H9 (cell line): ENCODE data around the gene AK5. TPM values are rescaled to one million over a fixed set of nuclear protein-coding genes. Genes with fewer than 3 reads are reported as not detected.

Source experiments
- DNase-seq: peaks from one replicate; pipeline ENCODE4 v3.0.0-alpha.2; 2017
- H2AFZ ChIP-seq: one replicate; pipeline ENCODE4 v1.6.1; 2013; ENCODE audit warnings: mild to moderate bottlenecking, low read length, control low read depth, moderate library complexity
- H2AK5ac ChIP-seq: 2 replicates; pipeline ENCODE4 v1.6.1; 2013; ENCODE audit warnings: low read length, control low read depth, mixed read lengths; ENCODE audit not compliant: insufficient read length
- H2BK120ac ChIP-seq: one replicate; pipeline ENCODE4 v1.6.1; 2013; ENCODE audit warnings: low read depth, mild to moderate bottlenecking, low read length, control low read depth, inconsistent platforms; ENCODE audit not compliant: poor library complexity, severe bottlenecking
- H2BK12ac ChIP-seq: 2 replicates; pipeline ENCODE4 v1.6.1; 2013; ENCODE audit warnings: low read length, control low read depth, mixed read lengths, low read depth; ENCODE audit not compliant: insufficient read length
- H2BK15ac ChIP-seq: 2 replicates; pipeline ENCODE4 v1.6.1; 2013; ENCODE audit warnings: low read depth, low read length, control low read depth
- H2BK20ac ChIP-seq: one replicate; pipeline ENCODE4 v1.6.1; 2013; ENCODE audit warnings: low read depth, mild to moderate bottlenecking, low read length, control low read depth, inconsistent platforms; ENCODE audit not compliant: poor library complexity, severe bottlenecking
- H2BK5ac ChIP-seq: 2 replicates; pipeline ENCODE4 v1.6.1; 2013; ENCODE audit warnings: low read length, control low read depth, mixed read lengths; ENCODE audit not compliant: insufficient read length
- H3K14ac ChIP-seq: 2 replicates; pipeline ENCODE4 v1.6.1; 2013; ENCODE audit warnings: low read length, control low read depth; ENCODE audit not compliant: insufficient read depth
- H3K18ac ChIP-seq: 2 replicates; pipeline ENCODE4 v1.6.1; 2013; ENCODE audit warnings: low read depth, mild to moderate bottlenecking, mixed read lengths, low read length, control low read depth; ENCODE audit not compliant: insufficient read length
- H3K23ac ChIP-seq: 2 replicates; pipeline ENCODE4 v1.6.1; 2013; ENCODE audit warnings: low read length, control low read depth, mixed read lengths, low read depth; ENCODE audit not compliant: insufficient read length
- H3K23me2 ChIP-seq: 2 replicates; pipeline ENCODE4 v1.6.1; 2013; ENCODE audit warnings: low read depth, mild to moderate bottlenecking, mixed read lengths, low read length, control low read depth; ENCODE audit not compliant: insufficient read length, poor library complexity, severe bottlenecking
- H3K27ac ChIP-seq: 2 replicates; pipeline ENCODE4 v1.5.1; 2013; ENCODE audit warnings: low read length, control low read depth, mixed read lengths, low read depth; ENCODE audit not compliant: insufficient read length
- H3K27me3 ChIP-seq: 2 replicates; pipeline ENCODE4 v1.6.1; 2013; ENCODE audit warnings: low read length, control low read depth, inconsistent platforms; ENCODE audit not compliant: insufficient read depth
- H3K4ac ChIP-seq: 2 replicates; pipeline ENCODE4 v1.6.1; 2013; ENCODE audit warnings: low read depth, mild to moderate bottlenecking, control low read depth, inconsistent platforms, low read length, moderate library complexity
- H3K4me1 ChIP-seq: 2 replicates; pipeline ENCODE4 v1.6.1; 2013; ENCODE audit warnings: low read length, control low read depth, inconsistent platforms; ENCODE audit not compliant: insufficient read depth
- H3K4me2 ChIP-seq: 2 replicates; pipeline ENCODE4 v1.6.1; 2013; ENCODE audit warnings: low read length, control low read depth, mixed read lengths; ENCODE audit not compliant: insufficient read length, insufficient read depth
- H3K56ac ChIP-seq: 2 replicates; pipeline ENCODE4 v1.6.1; 2013; ENCODE audit warnings: low read depth, mild to moderate bottlenecking, mixed read lengths, low read length, control low read depth; ENCODE audit not compliant: insufficient read length
- H3K79me1 ChIP-seq: 2 replicates; pipeline ENCODE4 v1.6.1; 2013; ENCODE audit warnings: low read depth, mild to moderate bottlenecking, moderate library complexity, low read length, control low read depth, inconsistent platforms; ENCODE audit not compliant: insufficient read depth, poor library complexity, severe bottlenecking
- H3K79me2 ChIP-seq: 2 replicates; pipeline ENCODE4 v1.6.1; 2013; ENCODE audit warnings: low read length, control low read depth, inconsistent platforms; ENCODE audit not compliant: insufficient read depth
- H3K9ac ChIP-seq: 2 replicates; pipeline ENCODE4 v1.6.1; 2013; ENCODE audit warnings: low read length, control low read depth, mixed read lengths; ENCODE audit not compliant: insufficient read length; ENCODE audit errors: extremely low read depth
- H3K9me3 ChIP-seq: one replicate; pipeline ENCODE4 v1.6.1; 2013; ENCODE audit warnings: low read depth, low read length, inconsistent platforms; ENCODE audit not compliant: control insufficient read depth
- H3T11ph ChIP-seq: one replicate; pipeline ENCODE4 v1.6.1; 2013; ENCODE audit warnings: mild to moderate bottlenecking, low read length, control low read depth, inconsistent platforms
- H4K20me1 ChIP-seq: one replicate; pipeline ENCODE4 v1.6.1; 2013; ENCODE audit not compliant: control insufficient read depth, insufficient read length, insufficient read depth
- H4K5ac ChIP-seq: 2 replicates; pipeline ENCODE4 v1.6.1; 2013; ENCODE audit warnings: low read depth, mild to moderate bottlenecking, mixed read lengths, low read length, control low read depth; ENCODE audit not compliant: insufficient read length
- H4K8ac ChIP-seq: replicated peaks from 2 replicates; pipeline ENCODE4 v1.6.1; 2013; ENCODE audit warnings: low read length, control low read depth, mixed read lengths, low read depth; ENCODE audit not compliant: insufficient read length
- H4K91ac ChIP-seq: 2 replicates; pipeline ENCODE4 v1.6.1; 2013; ENCODE audit warnings: low read depth, mild to moderate bottlenecking, moderate library complexity, mixed read lengths, low read length, control low read depth; ENCODE audit not compliant: insufficient read length
- H3K27ac Mint-ChIP-seq, 3 experiments: 2 replicates in 2 of 3; 3 replicates in 1 of 3; pipeline ENCODE4 v1.8.0; 2020 to 2021; ENCODE audit warnings: mixed read lengths in 3 of 3, mild to moderate bottlenecking in 1 of 3, moderate library complexity in 1 of 3
- H3K27me3 Mint-ChIP-seq: 2 replicates; pipeline ENCODE4 v1.8.0; 2021; ENCODE audit warnings: low read depth, mild to moderate bottlenecking, moderate library complexity, mixed read lengths
- H3K36me3 Mint-ChIP-seq, 3 experiments: 2 replicates in 2 of 3; 3 replicates in 1 of 3; pipeline ENCODE4 v1.8.0; 2020 to 2021; ENCODE audit warnings: low read depth in 3 of 3, mixed read lengths in 3 of 3; ENCODE audit not compliant: insufficient read depth in 1 of 3
- H3K4me1 Mint-ChIP-seq, 2 experiments: 2 replicates each; pipeline ENCODE4 v1.8.0; 2020; ENCODE audit warnings: mixed read lengths in 2 of 2
- H3K4me3 Mint-ChIP-seq, 2 experiments: 2 replicates in 1 of 2; 3 replicates in 1 of 2; pipeline ENCODE4 v1.8.0; 2020 to 2021; ENCODE audit warnings: mild to moderate bottlenecking in 2 of 2, mixed read lengths in 2 of 2, moderate library complexity in 1 of 2
- H3K9me3 Mint-ChIP-seq, 2 experiments: 2 replicates in 1 of 2; 3 replicates in 1 of 2; pipeline ENCODE4 v1.8.0; 2020; ENCODE audit warnings: mild to moderate bottlenecking in 2 of 2, mixed read lengths in 2 of 2, moderate library complexity in 1 of 2
- CTCF ChIP-seq: fragments of 200-600 bp; sonication (generic); conservative IDR thresholded peaks from 3 replicates; pipeline ENCODE4 v1.8.0; 2021; ENCODE audit warnings: antibody characterized with exemption, mild to moderate bottlenecking
- total RNA-seq: library from RNA; stranded (reverse); gene quantifications from 2 replicates; pipeline ENCODE4 v1.2.1, GENCODE V29; 2021

The AK5 gene
- total RNA-seq, 1 experiment from 2014 or later: 2.5 TPM

DNA sequence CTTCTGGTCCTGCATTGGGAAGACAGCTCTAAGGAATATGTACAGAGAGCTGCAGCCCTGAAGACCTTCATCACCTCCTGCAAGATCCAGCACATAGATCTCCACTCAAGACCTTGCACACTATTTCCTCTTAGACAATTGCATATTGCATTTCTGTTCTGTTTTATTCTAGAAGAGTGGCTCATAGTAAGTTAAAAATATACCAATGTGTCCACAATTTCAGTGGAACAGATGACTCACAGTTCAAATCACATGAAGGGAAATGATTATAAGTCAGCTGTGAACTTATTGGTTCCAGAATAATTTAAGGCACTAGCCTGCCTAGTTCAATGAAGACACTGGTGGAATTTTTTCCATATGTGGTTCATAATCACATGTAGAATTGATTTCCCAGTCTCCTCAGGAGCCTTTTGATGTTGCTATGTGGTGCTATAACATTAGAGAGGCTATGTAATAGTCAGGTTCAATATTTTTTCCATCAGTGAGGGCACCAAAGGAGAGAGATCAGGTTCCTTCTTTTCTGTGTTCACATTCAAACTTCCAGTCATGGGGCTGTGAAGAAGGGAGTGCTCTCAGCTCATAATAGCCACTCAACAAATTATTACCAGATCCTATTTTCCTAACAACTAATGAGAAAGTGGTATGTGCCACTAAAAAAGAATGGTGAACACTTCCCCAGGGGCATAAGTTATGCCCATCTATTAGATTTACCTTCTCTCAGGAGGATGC, 9.8 kb upstream of the AK5 start:
- Histone ChIP-seq H2BK15ac (no peak overlapping the region), H4K5ac (no peak overlapping the region), H2AFZ (no peak overlapping the region), H3K9ac (no peak overlapping the region), H3K23ac (no peak overlapping the region), H4K8ac (no peak overlapping the region), H3K56ac (no peak overlapping the region), H4K91ac (no peak overlapping the region), H3K27ac (no peak overlapping the region), H3K9me3 (no peaks in the 10 kb centered on the region), H3K79me1 (no peaks in the 10 kb centered on the region), H3K4me1 (no peaks in the 10 kb centered on the region; the same call in 1 of the 2 replicates), H3K4me2 (no peak overlapping the region), H4K20me1 (no peaks in the 10 kb centered on the region), H3K27me3 (no peaks in the 10 kb centered on the region; the same call in 1 of the 2 replicates), H3K79me2 (no peaks in the 10 kb centered on the region), H2BK12ac (no peak overlapping the region), H2BK20ac (no peak overlapping the region), H3K18ac (no peak overlapping the region), H3T11ph (no peak overlapping the region), H2BK120ac (no peak overlapping the region), H3K14ac (no peak overlapping the region), H3K4ac (no peak overlapping the region), H3K23me2 (no peaks in the 10 kb centered on the region), H2BK5ac (no peak overlapping the region), H2AK5ac (no peak overlapping the region)
- Mint-ChIP-seq H3K36me3 (no peaks in the 10 kb centered on the region), H3K27me3 (peaks cover 12% of the 10 kb centered on the region), H3K4me3 (no peak overlapping the region), H3K9me3 (no peaks in the 10 kb centered on the region), H3K27ac (no peak overlapping the region), H3K4me1 (peaks cover 0 to 4% of the 10 kb centered on the region in 2 experiments; a peak in 2 of 4 replicates)
- no peak for DNase-seq
- TF ChIP-seq CTCF: no peak
